ENCODE measurements around the gene NT5DC3. TPM values are rescaled to one million over a fixed set of nuclear protein-coding genes. Genes with fewer than 3 reads are reported as not detected.

Gene NT5DC3
- total and polyA plus RNA-seq, 4 donors, result 3.6 to 104 (median 26.2) TPM

DNA sequence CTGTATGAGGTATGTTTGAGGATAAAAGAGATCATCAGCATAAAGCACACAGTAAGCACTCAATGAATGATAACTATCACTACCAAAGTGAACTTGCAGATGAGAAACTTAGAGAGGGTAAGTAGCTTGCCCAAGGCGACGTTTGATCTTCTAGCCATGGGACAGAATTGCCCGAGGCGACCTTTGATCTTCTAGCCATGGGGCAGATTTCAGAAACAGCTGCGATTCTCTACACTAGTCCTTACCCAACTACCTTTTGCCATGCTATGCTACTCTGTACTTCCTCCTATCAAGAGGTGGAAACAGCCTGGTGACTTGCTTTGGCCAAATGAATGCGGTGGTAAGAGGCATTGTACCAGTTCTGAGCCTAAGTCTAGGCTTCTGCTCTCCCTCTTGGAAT lies 23.7 kb upstream of the NT5DC3 start:
- ATAC-seq (ENCODE audit: low FRiP score) (no peak), DNase-seq (no peak)
- Histone ChIP-seq H3K36me3 (ENCODE audit: control insufficient read depth in 1 of 2, insufficient read depth in 2 of 2, low read length in 1 of 2) (no peaks in the 10 kb centered on the region), H3K4me3 (ENCODE audit: low read length in 2 of 2) (no peak overlapping the region), H3K4me1 (ENCODE audit: control insufficient read depth in 1 of 2, insufficient read depth in 2 of 2, low read length in 2 of 2) (peaks cover 5 to 6% of the 10 kb centered on the region in 2 donors), H3K27me3 (ENCODE audit: control insufficient read depth in 1 of 2, insufficient read depth in 2 of 2, low read length in 1 of 2) (no peaks in the 10 kb centered on the region), H3K9me3 (ENCODE audit: control insufficient read depth, low read length) (no peaks in the 10 kb centered on the region), H3K27ac (ENCODE audit: low read depth in 1 of 2, low read length in 2 of 2) (no peak overlapping the region)
- intact Hi-C loops (cut with DNase I), result loop anchor here (5.0 to 10.0 kb wide), 2 partner anchors 60 to 287 kb away; no protein-coding TSS in a partner anchor
- WGBS, 2 donors, result 98 to 99% methylated on average over 6 of the region's 6 CpGs

DNA sequence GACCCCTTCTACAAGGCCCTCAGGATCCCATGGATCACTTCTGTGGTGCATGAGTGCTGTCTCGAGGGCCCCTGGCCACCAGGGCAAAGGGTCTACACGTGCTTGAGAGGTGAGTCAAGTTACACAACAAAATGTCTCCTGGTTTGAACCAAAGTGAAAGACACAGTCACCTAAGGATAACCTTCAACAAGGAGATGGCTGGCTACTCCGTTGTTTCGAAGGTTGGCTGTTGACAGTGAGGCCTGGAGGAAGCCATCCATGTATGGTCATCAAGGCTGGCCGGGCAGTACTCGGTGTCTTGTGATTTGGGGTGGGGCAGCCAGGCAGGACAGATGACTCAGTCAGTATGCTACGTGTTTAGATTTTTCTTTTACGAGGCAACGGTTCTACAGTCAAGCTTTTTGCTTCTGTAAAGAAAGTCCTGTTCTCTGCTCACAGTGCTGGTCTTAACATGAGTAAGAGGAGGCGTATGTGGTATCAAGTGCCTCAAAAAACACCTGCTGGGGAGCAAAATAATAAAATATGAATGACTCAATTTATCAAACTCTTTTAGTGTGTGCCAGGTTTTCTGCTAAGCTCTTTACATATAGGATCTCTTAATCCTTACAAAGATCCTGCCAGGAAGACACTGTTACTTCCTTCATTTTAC lies 18.0 kb upstream of the NT5DC3 start:
- peak; percentile 88 for DNase-seq
- intact Hi-C loops (cut with DNase I), result no loop called here
- Histone ChIP-seq H3K27ac (ENCODE audit: low read depth in 1 of 2, low read length in 2 of 2) (peak overlapping the region; percentile 97 to 99), H3K4me1 (ENCODE audit: control insufficient read depth in 1 of 2, insufficient read depth in 2 of 2, low read length in 2 of 2) (peaks cover 5 to 9% of the 10 kb centered on the region in 2 donors), H3K4me3 (ENCODE audit: low read length in 2 of 2) (no peak overlapping the region), H3K9me3 (ENCODE audit: control insufficient read depth, low read length) (no peaks in the 10 kb centered on the region), H3K36me3 (ENCODE audit: control insufficient read depth in 1 of 2, insufficient read depth in 2 of 2, low read length in 1 of 2) (no peaks in the 10 kb centered on the region), H3K27me3 (ENCODE audit: control insufficient read depth in 1 of 2, insufficient read depth in 2 of 2, low read length in 1 of 2) (no peaks in the 10 kb centered on the region)
- 17 to 23% methylated on average over 10 of the region's 10 CpGs for WGBS, 2 donors
- peak; percentile 91 for ATAC-seq (ENCODE audit: low FRiP score)

DNA sequence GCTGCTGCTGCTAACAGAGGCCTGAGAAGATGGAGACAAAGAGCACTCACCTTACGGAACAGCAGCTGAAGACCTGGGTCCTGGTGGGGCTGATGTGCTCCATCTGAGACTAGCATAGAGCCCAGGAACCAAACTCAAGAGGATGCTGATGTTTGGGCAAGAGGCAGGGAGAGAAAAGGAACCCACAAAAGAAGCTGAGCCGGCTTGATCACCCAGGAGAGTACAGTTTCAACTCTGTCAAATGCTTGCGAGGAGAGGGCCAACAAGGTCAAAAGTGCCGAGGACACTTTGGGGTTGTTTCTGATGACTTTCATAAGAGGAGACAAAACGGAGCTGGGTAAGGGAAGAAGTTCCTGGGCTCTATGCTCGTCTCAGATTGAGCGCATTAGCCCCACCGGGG lies 17.3 kb upstream of the NT5DC3 start:
- Histone ChIP-seq H3K27ac (ENCODE audit: low read depth in 1 of 2, low read length in 2 of 2) (peak overlapping the region; percentile 97 to 99), H3K4me3 (ENCODE audit: low read length in 2 of 2) (no peak overlapping the region), H3K36me3 (ENCODE audit: control insufficient read depth in 1 of 2, insufficient read depth in 2 of 2, low read length in 1 of 2) (no peaks in the 10 kb centered on the region), H3K4me1 (ENCODE audit: control insufficient read depth in 1 of 2, insufficient read depth in 2 of 2, low read length in 2 of 2) (peaks cover 5 to 9% of the 10 kb centered on the region in 2 donors), H3K27me3 (ENCODE audit: control insufficient read depth in 1 of 2, insufficient read depth in 2 of 2, low read length in 1 of 2) (no peaks in the 10 kb centered on the region), H3K9me3 (ENCODE audit: control insufficient read depth, low read length) (no peaks in the 10 kb centered on the region)
- 92 to 93% methylated on average over 8 of the region's 8 CpGs for WGBS, 2 donors
- DNase-seq (no peak), ATAC-seq (ENCODE audit: low FRiP score) (no peak)
- intact Hi-C loops (cut with DNase I), result no loop called here

GRCh38 chr12:103857164-103857563 lies 16.1 kb upstream of the NT5DC3 start:
- intact Hi-C loops (cut with DNase I), result no loop called here
- no peak overlapping the region for H3K27ac ChIP-seq (ENCODE audit: low read depth in 1 of 2, low read length in 2 of 2)
- H3K4me1 ChIP-seq (ENCODE audit: control insufficient read depth in 1 of 2, insufficient read depth in 2 of 2, low read length in 2 of 2), result peaks cover 5 to 9% of the 10 kb centered on the region in 2 donors
- H3K36me3 ChIP-seq (ENCODE audit: control insufficient read depth in 1 of 2, insufficient read depth in 2 of 2, low read length in 1 of 2), result no peaks in the 10 kb centered on the region
- H3K4me3 ChIP-seq (ENCODE audit: low read length in 2 of 2), result no peak overlapping the region
- WGBS, 2 donors, result 68 to 73% methylated on average over 2 of the region's 2 CpGs
- H3K9me3 ChIP-seq (ENCODE audit: control insufficient read depth, low read length), result no peaks in the 10 kb centered on the region
- ATAC-seq (ENCODE audit: low FRiP score) (no peak), DNase-seq (no peak)
- no peaks in the 10 kb centered on the region for H3K27me3 ChIP-seq (ENCODE audit: control insufficient read depth in 1 of 2, insufficient read depth in 2 of 2, low read length in 1 of 2)

DNA sequence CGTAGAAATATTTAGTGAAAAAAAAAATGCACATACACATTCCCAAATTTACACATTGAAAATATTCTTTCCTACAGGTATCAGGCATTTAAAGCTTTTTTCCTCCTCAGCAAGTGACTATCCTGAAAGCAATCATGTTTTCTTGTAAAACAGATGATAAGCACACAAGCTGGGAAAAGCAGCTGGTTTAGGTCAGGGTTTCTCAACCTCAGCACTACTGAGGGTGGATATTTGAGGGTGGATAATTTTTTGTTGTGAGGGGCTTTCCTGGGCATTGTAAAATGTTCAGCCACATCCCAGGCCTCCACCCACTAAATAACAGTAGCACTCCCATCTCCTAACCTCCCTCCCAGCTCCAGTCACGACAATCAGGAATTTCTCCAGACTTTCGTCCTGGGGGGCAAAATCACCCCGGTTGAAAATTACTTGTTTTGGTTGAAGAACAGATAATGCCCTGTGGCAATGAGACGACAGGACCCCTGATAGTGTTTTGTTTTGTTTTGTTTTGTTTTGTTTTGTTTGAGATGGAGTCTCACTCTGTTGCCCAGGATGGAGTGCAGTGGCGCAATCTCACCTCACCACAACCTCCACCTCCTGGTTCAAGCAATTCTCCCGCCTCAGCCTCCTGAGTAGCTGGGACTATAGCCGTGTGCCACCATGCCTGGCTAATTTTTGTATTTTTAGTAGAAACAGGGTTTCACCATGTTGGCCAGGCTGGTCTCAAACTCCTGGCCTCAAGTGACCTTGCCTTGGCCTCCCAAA lies 15.0 kb upstream of the NT5DC3 start:
- H3K4me1 ChIP-seq (ENCODE audit: control insufficient read depth in 1 of 2, insufficient read depth in 2 of 2, low read length in 2 of 2), result peaks cover 5 to 9% of the 10 kb centered on the region in 2 donors
- no peak overlapping the region for H3K27ac ChIP-seq (ENCODE audit: low read depth in 1 of 2, low read length in 2 of 2)
- no peak for DNase-seq
- H3K4me3 ChIP-seq (ENCODE audit: low read length in 2 of 2), result no peak overlapping the region
- no peaks in the 10 kb centered on the region for H3K27me3 ChIP-seq (ENCODE audit: control insufficient read depth in 1 of 2, insufficient read depth in 2 of 2, low read length in 1 of 2)
- no peak for ATAC-seq (ENCODE audit: low FRiP score)
- H3K9me3 ChIP-seq (ENCODE audit: control insufficient read depth, low read length), result no peaks in the 10 kb centered on the region
- WGBS, 2 donors, result 82 to 83% methylated on average over 8 of the region's 8 CpGs
- no peaks in the 10 kb centered on the region for H3K36me3 ChIP-seq (ENCODE audit: control insufficient read depth in 1 of 2, insufficient read depth in 2 of 2, low read length in 1 of 2)
- intact Hi-C loops (cut with DNase I), result no loop called here

DNA sequence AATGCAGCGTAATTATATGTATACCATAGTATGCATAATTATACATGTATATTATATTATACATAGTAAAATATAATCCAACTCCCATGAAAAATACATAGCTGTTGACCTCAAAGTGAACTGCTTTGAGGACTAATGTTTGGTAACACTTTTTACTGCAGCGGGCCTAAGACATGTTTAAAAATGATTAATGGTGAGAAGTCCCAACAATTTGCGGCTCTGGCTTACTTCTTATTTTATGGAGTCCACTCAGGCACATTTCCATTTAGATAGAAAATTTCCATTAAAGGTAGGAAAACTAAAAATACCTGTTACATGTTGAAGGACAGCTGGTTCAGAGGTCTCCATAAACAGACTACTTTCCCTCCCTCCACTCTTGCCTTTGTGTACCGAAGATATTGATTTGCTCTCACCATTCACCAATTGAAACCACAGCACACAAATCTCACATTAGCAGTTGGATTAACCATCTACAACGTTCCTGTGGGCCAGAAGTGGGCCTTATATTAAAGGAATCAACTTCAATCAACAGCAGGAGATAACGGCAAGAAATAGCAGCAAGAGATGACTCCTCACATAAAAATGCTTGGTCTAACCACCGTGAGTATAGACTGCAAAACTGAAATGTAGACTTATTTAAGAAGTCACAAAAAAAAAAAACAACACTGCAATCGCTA lies 14.1 kb upstream of the NT5DC3 start:
- intact Hi-C loops (cut with DNase I), result no loop called here
- ATAC-seq (ENCODE audit: low FRiP score), result no peak
- DNase-seq, result no peak
- H3K27me3 ChIP-seq (ENCODE audit: control insufficient read depth in 1 of 2, insufficient read depth in 2 of 2, low read length in 1 of 2), result no peaks in the 10 kb centered on the region
- WGBS, 2 donors, result 79 to 82% methylated on average over 8 of the region's 8 CpGs
- no peak overlapping the region for H3K4me3 ChIP-seq (ENCODE audit: low read length in 2 of 2)
- no peak overlapping the region for H3K27ac ChIP-seq (ENCODE audit: low read depth in 1 of 2, low read length in 2 of 2)
- H3K4me1 ChIP-seq (ENCODE audit: control insufficient read depth in 1 of 2, insufficient read depth in 2 of 2, low read length in 2 of 2), result peaks cover 3 to 9% of the 10 kb centered on the region in 2 donors
- no peaks in the 10 kb centered on the region for H3K36me3 ChIP-seq (ENCODE audit: control insufficient read depth in 1 of 2, insufficient read depth in 2 of 2, low read length in 1 of 2)
- H3K9me3 ChIP-seq (ENCODE audit: control insufficient read depth, low read length), result no peaks in the 10 kb centered on the region

GRCh38 chr12:103854372-103854973 lies 13.4 kb upstream of the NT5DC3 start:
- no peak overlapping the region for H3K27ac ChIP-seq (ENCODE audit: low read depth in 1 of 2, low read length in 2 of 2)
- no peak for DNase-seq
- H3K27me3 ChIP-seq (ENCODE audit: control insufficient read depth in 1 of 2, insufficient read depth in 2 of 2, low read length in 1 of 2), result no peaks in the 10 kb centered on the region
- no peaks in the 10 kb centered on the region for H3K36me3 ChIP-seq (ENCODE audit: control insufficient read depth in 1 of 2, insufficient read depth in 2 of 2, low read length in 1 of 2)
- no peak overlapping the region for H3K4me3 ChIP-seq (ENCODE audit: low read length in 2 of 2)
- no peaks in the 10 kb centered on the region for H3K9me3 ChIP-seq (ENCODE audit: control insufficient read depth, low read length)
- 88 to 91% methylated on average over 6 of the region's 6 CpGs for WGBS, 2 donors
- no peak for ATAC-seq (ENCODE audit: low FRiP score)
- intact Hi-C loops (cut with DNase I), result no loop called here
- peaks cover 0 to 2% of the 10 kb centered on the region in 2 donors for H3K4me1 ChIP-seq (ENCODE audit: control insufficient read depth in 1 of 2, insufficient read depth in 2 of 2, low read length in 2 of 2)

GRCh38 chr12:103852498-103852997 lies 11.5 kb upstream of the NT5DC3 start:
- H3K9me3 ChIP-seq (ENCODE audit: control insufficient read depth, low read length), result no peaks in the 10 kb centered on the region
- H3K4me1 ChIP-seq (ENCODE audit: control insufficient read depth in 1 of 2, insufficient read depth in 2 of 2, low read length in 2 of 2), result peaks cover 0 to 5% of the 10 kb centered on the region in 2 donors
- WGBS, 2 donors, result 59 to 65% methylated on average over 3 of the region's 3 CpGs
- no peak overlapping the region for H3K4me3 ChIP-seq (ENCODE audit: low read length in 2 of 2)
- DNase-seq (no peak), ATAC-seq (ENCODE audit: low FRiP score) (no peak)
- intact Hi-C loops (cut with DNase I), result no loop called here
- no peaks in the 10 kb centered on the region for H3K36me3 ChIP-seq (ENCODE audit: control insufficient read depth in 1 of 2, insufficient read depth in 2 of 2, low read length in 1 of 2)
- peak overlapping the region in 1 of 2 donors; percentile 9 for H3K27ac ChIP-seq (ENCODE audit: low read depth in 1 of 2, low read length in 2 of 2)
- H3K27me3 ChIP-seq (ENCODE audit: control insufficient read depth in 1 of 2, insufficient read depth in 2 of 2, low read length in 1 of 2), result no peaks in the 10 kb centered on the region
